NT2/D1 (cell line): ENCODE measurements around the gene EML6.

ENCODE experiments used
- SUZ12 ChIP-seq: IDR thresholded peaks from 2 replicates; pipeline ENCODE4 v1.6.1; 2011; ENCODE audit not compliant: insufficient read length, insufficient read depth; ENCODE audit errors: extremely low read depth
- YY1 ChIP-seq: IDR thresholded peaks from 2 replicates; pipeline ENCODE4 v1.6.1; 2011; ENCODE audit not compliant: insufficient read length, insufficient read depth
- ZNF274 ChIP-seq: IDR thresholded peaks from 2 replicates; pipeline ENCODE4 v1.6.1; 2011; ENCODE audit warnings: mild to moderate bottlenecking, low read depth, low read length

DNA sequence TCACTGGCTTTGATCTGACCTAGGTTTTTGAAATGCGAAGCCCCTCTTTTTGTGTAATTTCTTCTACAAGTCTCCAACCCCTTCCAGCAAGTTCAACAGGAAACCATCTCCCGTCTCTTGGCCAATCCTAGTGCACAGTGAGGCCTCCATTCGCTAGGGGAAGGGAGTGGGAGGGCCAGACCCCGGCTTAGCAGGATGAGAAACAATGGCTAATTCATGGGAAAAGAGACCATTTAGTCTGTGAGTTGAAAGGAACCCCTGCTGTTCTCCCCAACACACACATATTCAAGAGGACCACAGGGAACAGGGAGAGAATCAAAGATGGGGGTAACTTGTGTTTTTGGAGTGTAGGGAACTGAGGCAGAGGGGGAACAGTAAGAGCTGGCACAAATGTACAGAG, 243.8 kb downstream of the EML6 start:
- TF ChIP-seq YY1, result no peak
- no peak for TF ChIP-seq ZNF274
- TF ChIP-seq SUZ12, result no peak
